Raji (cell line): ENCODE data around the gene C2orf78.
A peak's percentile ranks its signal among the peaks of the same experiment; 100 is the strongest.
"Not testable (repeated sequence)": the region's sequence is repeated elsewhere in the genome, so short reads cannot be mapped to it uniquely, and the experiment has no call there.

Experiments used
- POLR2A ChIP-seq: IDR thresholded peaks from 2 replicates; pipeline ENCODE4 v1.6.1; 2011; ENCODE audit warnings: low read depth, low read length, control low read depth; ENCODE audit not compliant: insufficient read depth

The C2orf78 gene, protein sequence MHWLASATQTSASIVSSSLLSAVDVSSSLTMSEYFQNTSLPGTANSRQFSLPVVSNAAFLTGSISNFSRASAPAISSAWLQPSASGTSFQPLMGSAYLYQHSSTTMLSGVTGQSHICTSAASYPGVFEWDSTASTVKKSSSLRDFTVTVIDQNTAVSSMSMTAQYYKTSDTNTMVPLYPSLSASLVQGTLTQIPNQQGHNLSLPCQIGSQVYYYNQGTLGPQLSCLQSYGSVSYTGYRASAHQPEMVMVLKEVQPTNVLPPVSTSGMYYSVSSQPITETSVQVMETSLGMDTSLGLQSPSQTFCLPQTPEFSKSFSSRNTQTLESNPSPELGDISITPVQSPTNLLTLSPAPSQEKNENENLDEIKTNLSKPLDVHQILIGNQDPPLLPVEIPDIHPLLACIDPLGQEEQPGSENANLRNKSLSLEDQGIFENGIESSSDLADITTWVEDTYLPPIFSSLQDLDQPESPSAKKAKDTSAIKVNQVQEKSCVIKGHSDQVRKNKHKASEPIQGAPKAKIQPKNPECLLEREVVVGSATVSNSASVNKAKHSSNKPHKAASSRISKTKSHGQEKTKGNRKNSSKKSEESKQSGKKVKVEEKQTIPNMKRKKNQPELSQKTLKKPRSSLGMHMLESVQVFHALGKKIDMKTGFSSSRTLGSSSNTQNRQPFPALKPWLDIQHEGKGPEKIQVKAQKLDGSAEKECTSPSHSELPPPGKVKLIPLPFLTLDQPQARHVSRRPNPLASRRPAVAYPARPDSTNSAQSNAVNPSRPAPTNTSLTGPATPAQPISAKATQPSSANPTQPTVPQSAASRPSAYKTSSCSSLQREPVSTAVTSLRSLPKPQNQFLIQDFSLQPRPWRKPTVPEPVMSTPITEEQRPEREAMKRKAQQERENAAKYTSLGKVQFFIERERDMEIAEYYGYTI

DNA sequence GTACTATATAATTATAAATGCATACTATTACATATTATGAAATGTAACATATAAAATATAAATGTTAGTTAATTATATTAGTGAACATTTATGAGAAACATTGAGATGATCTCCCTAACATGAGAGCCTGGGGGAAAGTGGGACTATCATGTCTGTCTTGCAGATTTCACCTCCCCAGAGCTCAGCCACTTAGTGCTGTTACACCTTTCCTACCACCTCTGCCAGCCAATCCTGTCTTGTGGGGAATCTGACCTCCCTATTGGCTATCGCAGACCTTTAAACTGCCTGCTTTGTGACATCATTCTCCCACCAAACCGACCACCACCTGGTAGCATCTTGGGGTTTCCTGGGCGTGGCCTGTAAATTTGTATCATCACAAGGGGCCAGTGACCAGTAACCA lies at the start of gene C2orf78:
Gene C2orf78 (plus strand): TSS at position 301 of the 400 bp plus-strand sequence. CDS start 127 bp downstream, outside the sequence.
- TF ChIP-seq POLR2A = not testable (repeated sequence)

DNA sequence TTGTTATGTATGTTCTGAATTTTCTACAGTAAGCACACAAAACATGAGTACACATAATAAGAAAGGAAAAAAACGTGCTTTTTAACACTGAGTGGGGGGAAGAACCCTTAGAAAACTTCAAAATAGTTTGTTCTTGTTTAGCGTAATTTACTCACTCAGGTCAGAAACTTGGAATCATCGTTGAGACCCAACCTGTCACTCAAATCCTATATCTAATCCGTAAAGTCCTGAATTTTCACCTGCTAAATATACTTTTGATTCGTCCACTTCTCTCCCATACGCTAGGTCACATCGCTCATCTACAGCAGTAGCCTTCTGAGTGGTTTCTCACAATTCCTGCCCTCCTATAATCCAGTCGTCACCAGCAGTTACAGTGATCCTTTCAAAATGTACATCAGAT lies 47.6 kb upstream of the C2orf78 start:
- TF ChIP-seq POLR2A = no peak

DNA sequence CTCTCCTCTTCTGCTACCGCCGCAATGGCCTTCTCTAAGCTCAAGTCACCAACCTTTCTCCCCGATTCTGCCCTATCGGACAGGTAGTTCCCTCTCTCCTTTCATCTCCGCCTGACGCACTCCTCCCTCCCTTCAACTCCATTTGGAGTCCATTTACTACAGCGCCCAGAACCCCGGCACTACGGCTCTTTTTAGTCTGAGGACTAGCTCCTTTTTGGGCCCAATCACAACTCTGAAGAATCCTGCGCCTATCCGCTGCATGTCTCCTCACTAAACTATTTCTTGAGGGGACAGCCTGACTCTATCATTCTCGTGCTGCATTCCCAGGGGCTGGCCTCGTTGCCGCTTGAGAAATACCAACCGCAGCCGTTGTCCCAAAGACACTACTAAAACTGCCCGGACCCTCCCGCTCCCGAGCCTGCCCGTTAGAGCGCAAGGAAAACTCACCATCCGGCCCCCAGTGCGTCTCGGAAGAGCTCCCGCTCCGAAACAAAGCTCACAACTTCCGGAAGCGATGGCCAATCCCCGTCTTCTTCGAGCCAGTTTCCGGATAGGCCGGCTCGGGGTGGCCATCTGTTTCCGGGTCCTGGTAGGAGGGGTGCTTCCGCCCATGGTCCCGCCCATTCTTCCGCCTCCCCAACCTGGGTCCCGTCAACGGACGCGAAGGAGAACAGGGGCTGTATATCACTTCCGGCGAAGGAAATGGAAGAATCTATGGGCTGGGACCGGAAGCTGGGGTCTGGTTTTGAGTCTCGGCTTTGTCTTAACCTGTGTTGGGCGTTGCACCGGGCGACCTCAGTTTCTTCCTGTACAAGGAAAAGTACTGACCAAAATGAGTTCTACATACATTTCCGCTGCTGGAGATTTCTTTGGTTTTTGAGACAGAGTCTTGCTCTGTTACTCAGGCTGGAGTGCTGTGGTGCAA lies 46.9 kb upstream of the C2orf78 start, which contains the start of gene TPRKB:
Gene TPRKB (minus strand): TSS at position 491 of the 925 bp plus-strand sequence. CDS start 2,776 bp downstream, outside the sequence.
- TF ChIP-seq POLR2A = peak; percentile 73

DNA sequence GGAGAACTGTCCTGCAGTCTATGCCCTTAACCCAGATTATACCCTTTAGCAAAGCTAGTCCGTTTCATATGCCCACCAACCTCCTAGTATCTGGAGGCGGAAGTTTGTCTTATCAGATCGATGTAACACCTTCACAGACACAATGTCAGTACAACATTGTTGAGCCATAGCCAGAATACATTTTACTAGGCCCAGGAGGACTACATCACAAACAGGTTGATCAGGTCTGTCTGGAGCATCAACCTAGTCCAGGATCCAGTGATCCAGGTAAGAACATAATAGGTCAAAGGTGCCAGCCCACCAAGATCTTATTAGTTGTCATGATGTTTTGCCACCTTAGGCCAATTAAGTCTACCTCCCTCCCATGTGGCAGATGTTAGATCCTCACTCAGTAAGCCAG lies 44.9 kb upstream of the C2orf78 start:
- TF ChIP-seq POLR2A = no peak

DNA sequence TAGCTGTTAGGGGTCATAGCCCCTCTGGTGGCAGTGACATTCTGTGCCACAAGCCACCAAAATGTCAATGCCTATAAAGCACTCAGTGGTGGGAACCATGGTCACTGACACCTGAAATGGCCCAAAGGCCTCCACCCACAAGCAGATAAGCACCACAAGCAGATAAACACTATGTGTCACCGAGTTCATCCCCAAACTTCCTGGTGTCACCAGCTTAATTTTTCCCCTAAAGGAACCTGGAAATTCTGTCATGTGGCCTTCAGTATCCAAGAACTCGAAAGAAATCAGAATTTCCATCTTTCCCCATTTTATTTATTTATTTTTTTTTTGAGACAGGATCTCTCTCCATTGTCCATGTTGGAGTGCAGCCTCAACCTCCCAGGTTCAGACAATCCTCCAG lies 43.2 kb upstream of the C2orf78 start:
- TF ChIP-seq POLR2A = no peak

DNA sequence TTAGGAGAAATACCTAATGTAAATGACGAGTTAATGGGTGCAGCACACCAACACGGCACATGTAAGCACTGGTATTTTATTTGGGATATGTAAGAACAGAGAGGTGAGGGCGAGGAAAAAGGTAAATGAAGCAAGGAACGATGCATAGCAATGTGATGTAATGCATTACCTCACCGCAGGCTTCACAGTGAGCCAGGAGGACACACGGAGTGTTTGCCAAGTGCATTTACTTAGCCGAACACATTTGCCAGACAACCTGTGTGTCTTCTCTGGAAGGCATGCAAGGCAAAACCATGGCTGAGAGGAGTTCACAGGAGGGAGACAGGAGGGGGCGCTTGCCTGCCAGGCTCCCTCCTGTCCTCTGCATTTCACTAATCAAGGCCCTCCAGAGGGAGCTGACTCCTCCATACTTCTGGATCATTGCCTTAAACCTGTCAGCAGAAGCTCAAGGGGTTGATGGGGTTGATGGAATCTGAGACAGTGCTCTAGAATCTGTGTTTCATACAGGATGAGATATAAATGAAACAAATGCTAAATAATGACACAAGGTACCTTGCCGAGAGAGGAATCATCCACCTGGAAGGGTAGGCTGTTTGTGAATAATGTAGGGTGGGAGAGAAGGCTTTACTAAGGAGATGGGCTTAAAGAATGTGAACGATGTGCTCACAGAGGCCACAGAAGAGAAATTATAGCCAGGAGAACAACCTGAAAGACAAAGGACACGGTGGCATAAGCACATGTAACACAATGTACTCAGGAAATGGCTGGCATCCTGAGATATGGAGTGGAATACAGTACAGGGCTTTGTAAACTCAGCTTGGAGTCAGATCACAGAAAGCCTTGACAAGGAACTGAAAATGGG lies 37.7 kb upstream of the C2orf78 start:
- TF ChIP-seq POLR2A = no peak

DNA sequence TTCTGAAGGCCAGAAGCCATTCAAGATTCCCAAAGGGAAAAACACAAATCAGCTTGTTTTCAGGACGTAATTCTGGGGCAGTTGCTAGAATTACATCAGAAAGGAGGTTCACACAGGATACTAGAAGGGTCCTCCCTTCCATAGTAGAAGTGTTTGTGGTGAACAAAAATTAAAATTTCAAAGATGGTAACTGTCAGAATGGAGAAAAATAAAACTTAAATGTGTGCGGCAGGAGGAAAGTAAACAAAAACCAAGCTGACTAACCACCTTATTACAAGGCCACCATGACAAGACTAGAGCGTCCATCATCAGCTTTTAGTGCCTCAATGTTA lies 37.1 kb upstream of the C2orf78 start:
- no peak for TF ChIP-seq POLR2A

DNA sequence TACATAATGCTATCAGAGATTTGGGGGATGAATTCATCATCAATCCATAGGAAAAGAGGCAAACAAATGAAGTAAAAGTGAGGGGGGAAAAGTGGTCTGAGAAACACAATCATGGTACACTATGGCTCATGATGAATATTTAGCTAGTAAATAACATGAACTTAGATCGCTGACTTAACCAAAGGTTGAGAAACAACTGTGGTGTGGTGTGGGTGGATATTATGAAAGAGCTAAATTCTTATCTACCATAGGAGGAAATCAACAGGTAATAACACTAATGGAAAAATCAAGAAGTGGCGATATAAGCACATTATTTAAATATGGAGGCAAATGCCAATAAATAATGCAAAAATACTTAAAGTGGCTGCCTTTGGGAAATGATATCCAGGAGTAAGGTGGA lies 34.7 kb upstream of the C2orf78 start:
- no peak for TF ChIP-seq POLR2A

DNA sequence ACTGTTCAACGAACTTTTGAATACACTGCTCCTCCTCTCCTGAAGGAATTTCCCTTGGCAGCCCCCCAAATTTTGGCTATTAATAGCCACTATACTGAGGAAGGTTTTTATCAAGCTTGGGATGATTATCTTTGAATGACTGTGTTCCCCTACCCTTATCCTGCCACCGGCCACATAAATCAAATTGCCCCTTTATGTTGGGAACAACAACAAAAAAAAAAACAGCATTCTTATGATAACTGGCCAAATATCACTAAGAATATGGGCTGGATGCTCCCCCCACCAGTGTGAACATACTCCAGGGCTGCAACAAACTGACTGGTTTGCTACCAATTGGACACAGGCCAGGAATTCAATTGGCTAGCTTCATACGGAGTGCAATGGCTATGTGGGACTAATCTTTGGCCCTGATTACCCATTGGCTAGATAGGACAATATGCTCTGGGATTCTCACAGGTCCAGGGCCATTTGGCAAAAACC lies 24.7 kb upstream of the C2orf78 start:
- TF ChIP-seq POLR2A = no peak

DNA sequence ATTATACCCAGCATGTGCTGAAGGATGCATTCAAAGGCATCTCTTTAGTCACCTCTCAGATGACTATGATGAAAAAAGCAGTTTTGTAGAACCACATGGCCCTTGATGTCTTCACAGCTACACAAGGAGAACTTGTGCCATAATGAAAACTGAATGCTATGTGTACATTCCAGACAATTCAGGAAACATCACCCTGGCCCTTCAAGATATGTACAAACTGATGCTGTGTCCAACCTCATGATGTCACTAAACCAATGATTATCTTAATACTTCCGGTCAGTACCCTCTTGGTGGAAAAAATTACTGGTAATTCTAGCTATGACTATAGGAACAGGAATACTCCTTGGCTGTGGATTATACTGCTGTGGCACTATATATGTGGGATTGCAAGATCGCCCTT lies 24.1 kb upstream of the C2orf78 start:
- no peak for TF ChIP-seq POLR2A

DNA sequence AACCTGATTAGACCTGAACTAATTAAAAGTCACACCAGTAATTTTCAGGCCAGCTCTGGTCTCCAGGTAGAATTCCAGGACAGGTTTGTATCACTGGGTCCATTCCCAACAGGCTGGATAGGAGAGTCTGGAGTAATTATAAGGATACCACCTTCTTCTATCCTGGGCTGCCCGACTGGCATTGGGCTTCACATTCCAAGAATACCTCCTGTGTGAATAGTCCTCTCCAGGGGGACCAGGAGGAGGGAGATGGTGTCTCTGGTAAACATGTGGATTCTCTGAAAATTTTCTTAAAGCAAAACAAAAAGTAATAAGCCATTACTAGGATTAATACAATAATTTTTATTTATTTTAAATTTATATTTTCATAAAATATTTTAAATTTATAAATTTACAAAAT lies 21.4 kb upstream of the C2orf78 start:
- no peak for TF ChIP-seq POLR2A

DNA sequence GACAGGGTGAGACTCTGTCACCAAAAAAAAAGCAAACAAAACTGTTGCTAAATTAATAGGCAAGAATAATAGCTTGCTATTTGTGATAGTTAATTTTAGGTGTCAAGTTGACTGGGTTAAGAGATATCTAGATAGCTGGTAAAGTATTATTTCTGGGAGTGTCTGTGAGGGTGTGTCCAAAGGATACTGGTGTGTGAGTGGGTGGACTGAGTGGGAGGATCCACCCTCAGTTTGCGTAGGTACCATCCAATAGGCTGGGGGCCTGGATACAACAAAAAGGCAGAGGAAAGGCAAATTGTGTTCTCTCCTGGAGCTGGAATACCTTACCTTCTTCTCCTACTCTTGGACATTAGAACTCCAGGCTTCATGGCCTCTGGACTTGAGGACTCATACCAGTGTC lies 19.0 kb upstream of the C2orf78 start:
- no peak for TF ChIP-seq POLR2A

DNA sequence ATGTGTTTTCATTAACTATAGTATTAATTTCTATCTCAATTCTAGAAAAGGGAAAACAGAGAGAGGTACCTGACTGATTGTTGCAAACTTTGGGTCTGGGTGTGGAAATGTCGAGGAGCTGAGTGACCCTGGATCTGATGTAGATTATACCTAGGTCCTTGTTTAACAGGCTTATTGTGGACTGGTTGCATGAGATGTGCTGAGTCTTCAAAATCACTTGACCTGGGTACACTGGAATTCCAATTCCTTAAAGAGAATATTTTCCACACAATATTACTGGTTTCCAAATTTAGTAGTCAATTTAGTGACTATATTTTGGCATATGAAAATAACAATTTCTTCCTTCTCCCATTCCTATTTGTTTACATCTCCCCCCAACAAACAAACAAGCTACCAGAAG lies 17.6 kb upstream of the C2orf78 start:
- no peak for TF ChIP-seq POLR2A

DNA sequence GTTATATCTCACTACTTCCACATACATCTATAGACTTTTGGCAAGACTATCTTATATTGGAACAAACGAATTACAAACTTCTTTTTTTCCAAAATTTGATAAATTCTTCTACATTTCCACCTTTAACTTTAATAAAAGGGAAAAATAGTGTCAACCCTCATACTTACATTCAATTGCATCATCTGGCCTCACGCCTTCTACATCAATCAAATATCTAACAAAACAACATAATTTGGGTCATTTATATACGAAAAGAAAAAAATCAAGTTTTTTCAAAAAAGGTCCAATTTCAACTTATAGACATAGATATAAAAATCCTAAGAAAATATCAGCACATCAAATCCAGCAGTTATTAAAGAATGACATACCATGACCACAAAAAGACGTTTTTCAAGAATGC lies 17.0 kb upstream of the C2orf78 start:
- no peak for TF ChIP-seq POLR2A
